Measurements from ENCODE around the gene PRSS33.

PRSS33 gene

GRCh38 chr16:2795395-2796143 is 8.2 kb upstream of the PRSS33 start:
- no peak for DNase-seq

DNA sequence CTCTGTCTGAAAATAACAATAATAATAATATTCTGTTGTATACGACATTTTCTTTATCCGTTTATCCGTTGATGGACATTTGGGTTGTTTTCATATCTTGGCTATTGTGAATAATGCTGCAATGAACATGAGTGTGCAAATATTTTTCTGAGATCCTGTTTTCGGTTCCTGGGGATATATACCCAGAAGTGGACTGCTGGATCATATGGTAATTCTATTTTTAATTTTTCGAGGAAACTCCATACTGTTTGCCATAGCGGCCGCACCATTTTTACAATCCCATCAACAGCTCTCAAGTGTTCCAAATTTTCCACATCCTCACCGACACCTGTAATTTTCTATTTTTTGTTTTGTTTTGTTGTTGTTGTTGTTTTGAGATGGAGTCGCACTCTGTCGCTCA is 5.6 kb upstream of the PRSS33 start:
- no peak for DNase-seq

GRCh38 chr16:2791174-2791573 is 3.8 kb upstream of the PRSS33 start:
- DNase-seq, result no peak

GRCh38 chr16:2790631-2791030 is 3.3 kb upstream of the PRSS33 start:
- DNase-seq, result no peak

GRCh38 chr16:2787961-2788360 is 601 bp upstream of the PRSS33 start:
- DNase-seq, result no peak

- no peak for DNase-seq
These were observed 571 bp downstream of the PRSS33 start for GRCh38 chr16:2786826-2787151.

DNA sequence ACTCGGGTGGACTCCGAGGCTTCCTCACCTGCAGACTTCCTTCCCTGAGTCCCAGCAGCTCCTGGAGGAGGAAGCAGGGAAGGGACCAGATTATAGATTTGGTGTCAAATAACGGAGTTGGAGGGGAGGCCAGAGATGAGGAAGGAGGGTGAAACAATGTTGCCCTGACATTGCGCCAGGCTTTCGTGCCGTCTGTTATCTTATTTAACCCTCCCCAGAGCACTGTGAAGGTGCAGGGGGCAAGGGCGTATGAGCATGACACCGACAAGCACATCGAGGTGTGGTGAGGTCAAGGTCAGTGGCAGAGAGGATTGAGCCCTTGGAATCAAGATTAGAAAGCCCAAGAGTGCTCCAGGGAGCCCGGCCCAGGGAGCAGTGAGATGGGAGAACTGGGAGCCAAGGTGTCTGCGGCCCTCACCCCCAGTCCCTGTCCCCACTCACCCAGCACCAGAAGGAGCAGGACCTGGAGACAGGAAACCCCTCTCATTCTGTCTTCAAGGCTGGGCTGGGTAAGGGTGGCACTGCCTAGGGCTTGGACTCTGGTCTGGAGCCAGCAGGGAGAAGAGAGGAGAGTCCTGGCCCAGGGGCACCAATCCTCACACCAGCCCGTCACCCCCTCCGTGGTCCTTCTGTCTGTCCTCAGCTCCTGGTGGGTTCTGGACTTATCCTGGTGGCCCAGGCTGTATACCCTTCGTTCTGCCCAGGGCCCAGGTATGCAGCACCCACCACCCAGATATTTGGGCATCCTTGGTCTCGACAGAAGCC is 1.1 kb downstream of the PRSS33 start:
- no peak for DNase-seq

- DNase-seq, result peak; percentile 45
These were observed 2.0 kb downstream of the PRSS33 start for GRCh38 chr16:2785101-2785991.

DNA sequence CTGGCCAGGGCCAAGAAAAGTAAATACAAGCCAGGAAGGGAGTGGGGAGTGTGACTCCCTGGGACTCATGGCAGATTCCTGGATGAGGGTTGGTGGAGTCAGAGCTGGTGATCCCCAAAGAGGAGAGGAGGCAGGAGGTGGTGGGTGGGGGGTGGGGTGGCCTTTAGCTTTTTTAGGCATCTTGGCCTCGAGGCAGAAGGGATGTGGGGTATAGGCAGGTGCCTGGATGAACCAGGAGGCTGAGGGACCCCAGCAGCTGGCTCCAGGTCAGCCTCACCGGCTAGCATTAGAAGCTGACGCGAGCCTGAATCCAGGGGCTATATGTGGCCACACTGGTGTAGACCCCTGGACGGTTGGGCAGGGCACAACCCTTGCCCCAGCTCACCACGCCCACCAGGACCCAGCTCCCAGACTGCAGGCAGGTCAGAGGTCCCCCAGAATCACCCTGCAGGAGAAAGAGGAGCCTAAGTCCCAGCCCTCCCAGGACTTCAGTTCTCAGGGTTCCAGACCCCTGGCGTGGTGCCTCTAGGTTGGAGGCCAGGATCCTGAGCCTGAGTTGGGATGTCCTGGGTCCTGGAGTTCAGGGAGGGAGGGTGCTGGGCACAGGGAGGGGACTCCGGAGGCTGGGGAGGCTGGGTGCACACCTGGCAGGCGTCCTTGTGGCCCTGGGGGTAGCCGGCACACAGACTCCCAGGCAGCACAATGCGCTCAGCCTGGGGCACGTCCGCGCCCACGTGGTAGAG is 2.8 kb downstream of the PRSS33 start:
- DNase-seq, result no peak

- no peak for DNase-seq
These were observed 3.6 kb downstream of the PRSS33 start for GRCh38 chr16:2783581-2784357.

GRCh38 chr16:2782583-2783351 is 4.6 kb downstream of the PRSS33 start:
- no peak for DNase-seq

DNA sequence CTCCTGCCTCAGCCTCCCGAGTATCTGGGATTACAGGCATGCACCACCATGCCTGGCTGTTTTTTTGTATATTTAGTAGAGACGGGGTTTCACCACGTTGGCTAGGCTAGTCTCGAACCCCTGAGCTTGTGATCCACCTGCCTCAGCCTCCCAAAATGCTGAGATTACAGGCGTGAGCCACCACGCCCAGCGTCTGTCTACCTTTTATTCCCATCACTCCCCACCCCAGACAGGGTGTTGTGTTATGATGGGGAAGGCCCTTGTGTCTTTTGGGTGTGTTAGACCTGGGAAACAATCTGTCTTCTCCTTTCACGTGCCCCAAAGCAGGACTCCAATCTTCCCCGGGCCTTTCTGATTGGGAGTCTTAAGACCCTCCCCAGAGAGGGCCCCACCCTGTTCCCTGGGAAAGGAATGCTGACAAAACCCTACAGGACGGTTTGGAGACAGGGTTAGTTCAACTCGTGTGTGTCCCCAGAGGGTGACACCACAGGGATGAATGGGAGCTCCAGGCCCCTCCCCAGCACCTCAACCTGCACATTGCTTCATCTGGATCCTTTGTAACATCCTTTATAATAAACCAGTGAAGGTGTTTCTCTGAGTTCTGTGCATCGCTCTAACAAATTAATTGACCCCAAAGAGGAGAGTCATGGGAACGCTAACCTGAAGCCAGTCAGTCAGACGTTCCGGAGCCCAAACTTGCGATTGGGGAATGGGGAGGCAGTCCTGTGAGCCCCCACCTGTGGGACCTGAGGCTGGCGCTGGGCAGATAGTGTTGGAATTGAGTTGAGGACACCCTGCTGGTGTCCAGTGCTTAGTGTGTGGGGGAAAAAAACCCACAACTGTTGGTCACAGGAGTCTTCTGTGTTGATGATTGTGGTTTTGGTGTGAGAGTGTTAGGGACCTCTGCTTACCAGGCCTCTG is 7.1 kb downstream of the PRSS33 start:
- DNase-seq, result no peak

- DNase-seq, result no peak
These were observed 8.0 kb downstream of the PRSS33 start for GRCh38 chr16:2779151-2779920.

DNA sequence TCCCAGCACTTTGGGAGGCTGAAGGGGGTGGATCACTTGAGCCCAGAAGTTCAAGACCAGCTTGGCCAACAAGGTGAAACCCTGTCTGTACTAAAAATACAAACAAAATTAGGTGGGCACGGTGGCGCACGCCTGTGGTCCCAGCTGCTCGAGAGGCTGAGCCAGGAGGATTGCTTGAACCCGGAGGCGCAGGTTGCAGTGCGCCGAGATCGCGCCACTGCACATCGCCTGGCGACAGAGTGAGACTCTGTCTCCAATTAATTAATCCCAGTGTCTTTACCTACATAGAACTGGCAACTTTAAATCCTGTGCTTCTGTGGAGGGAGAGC is 8.8 kb downstream of the PRSS33 start:
- DNase-seq, result no peak

- DNase-seq, result no peak
These were observed 9.3 kb downstream of the PRSS33 start for GRCh38 chr16:2777903-2778629.

DNA sequence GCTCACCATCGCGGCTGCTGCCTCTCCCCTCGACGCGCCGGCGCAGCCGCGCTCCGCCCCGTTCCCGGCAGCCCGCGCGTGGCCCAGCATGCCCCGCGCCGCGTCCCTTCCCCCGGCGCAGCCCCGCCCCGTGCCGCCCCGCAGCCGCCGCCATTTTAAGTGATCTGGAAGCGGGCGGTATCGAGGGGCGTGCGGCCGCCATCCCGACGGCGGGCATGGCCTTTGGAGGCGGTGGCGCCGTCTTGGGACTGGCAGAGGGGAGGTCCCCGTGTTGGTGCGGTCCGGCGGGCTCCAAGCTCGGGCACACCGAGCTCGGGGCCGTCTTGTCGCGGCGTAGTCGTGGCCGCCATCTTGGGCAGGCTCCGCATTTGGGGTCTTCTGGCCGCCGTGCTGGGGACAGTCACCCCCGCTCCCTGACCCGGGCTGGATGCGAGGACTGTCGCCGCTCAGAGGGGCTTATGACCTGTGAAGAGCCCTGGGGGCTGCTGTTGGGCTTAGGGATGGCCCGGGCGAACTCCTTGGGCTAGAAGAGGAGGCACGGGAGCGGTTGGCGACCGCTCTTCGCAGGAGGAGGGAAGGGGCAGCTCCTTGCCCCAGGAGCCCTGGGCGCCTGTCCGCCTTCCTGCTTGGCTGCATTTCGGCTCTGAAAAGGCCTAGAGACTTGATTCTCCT is 10.0 kb downstream of the PRSS33 start, which contains the start of gene ELOB:
TSS of gene ELOB (minus strand) at position 50 of the 672 bp plus-strand sequence. CDS start at position 9, 41 bp downstream.
- DNase-seq, result peak; percentile 81

- no peak for DNase-seq
These were observed 10.7 kb downstream of the PRSS33 start for GRCh38 chr16:2776500-2777139.

Measured in COR-L47 (cell line).